GM18861 (cell line): Measurements from ENCODE around the gene SUSD1.
"Not testable (repeated sequence)": the region's sequence is repeated elsewhere in the genome, so short reads cannot be mapped to it uniquely, and the experiment has no call there.

ENCODE experiments used
- ATAC-seq: cut with Tn5 transposase; IDR thresholded peaks from one replicate; pipeline ENCODE4 v1.9.1; 2021; ENCODE audit not compliant: unreplicated experiment

SUSD1 gene

DNA sequence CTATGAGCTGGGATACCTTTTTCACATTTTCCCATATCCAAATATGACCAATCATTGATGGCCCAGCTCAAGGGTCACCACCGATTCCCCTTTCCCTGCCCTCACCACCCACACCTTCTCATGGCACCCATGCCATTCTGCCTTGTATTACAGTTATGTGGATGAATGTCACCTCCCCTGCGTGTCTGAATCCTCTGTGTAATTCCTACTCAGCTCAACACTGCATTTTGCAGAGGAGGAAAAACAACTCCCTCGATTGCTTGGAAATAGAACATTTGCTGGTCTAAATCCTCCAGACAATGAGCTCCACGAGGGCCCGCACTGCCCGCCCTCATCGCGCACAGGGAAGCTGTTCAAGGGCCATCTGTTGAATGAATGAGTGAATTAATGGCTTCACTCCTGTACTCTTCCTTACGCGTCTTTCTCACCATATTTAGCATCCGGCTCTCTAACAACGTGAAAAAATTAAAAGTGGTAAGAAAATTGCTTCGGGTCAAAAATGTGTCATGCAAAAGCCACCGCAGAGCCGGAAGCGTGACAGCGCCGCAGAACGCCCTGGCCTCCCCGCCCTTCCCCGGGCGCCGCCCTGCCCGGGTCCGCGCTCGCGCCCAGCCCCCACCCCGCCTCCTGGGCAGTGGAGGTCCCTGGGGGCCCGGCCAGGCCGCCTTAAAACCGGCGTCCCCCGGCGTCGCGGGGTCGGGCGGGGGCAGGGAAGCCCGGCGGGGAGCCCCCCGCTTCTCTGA lies 704 bp downstream of the SUSD1 start:
- peak; percentile 73 for ATAC-seq

DNA sequence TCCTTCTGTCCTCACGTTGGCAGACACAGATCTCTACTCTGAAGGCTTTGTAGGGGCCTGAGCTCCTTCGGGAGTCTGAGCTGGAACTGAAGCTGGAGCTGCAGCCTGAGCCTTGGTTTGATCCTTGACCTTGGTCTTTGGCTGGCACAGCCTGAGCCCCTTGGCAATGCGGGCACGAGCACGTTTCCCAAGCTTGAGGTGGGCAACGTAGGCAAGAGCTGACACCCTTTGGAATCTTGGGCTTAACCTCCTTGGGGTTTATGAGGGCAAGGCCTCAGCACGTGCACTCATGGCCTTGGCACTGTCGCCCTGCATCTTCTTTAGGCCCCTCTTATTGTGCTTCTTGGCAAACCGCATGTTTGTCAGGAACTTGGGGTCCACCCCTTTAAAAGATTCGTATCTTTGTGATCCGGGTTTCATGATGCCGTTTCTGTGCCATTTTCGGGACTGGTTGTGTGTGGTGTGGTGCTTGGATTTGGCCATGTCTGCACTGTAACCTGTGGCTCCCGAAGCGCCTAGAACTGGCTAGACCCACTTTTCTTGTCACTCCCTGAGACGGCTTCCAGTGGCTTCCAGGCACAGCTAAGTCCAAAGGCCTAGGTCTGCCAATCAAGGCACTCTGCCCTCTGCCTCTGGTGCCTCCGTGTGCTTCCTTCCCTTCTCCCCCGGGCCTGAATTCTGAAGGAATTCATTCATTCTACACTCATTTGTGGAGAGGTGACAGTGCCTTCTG lies 1.4 kb downstream of the SUSD1 start:
- ATAC-seq: no peak

DNA sequence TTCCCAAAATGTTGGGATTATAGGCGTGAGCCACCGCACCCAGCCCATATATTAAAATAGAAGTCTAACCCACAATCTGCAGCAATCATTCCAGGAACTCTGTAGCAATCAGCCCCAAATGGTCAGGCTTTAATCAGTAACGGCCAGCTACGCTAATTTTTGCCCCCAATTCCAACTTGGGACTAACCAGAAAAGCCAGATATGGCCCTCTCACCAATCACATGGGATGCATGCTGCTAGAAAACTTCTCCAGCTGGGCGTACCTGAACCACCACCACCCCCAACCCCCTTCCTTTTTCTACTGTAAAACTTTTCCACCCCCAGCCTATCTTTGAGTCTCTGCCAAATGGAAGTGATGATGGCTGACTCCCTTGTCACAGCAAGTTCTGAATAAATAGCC lies 4.1 kb downstream of the SUSD1 start:
- no peak for ATAC-seq

DNA sequence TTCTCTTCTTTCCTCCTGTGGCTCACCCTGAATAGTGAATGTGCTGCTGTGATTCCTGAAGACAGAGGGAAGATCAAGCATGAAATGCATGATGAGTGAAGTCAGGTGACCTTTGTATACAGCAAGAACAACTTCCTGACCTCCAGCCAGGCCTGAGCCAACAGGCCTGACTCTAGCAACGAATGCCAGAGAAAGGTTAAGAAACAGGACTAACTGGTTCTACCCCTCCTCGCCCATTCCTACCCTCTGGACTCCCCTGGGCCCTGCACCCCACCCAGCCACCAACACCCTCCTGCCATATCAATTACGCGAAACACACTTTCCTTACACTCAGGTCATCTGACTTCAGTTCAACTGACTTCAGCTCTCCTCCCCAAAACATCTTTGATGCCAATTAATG lies 4.9 kb downstream of the SUSD1 start:
- ATAC-seq: no peak

DNA sequence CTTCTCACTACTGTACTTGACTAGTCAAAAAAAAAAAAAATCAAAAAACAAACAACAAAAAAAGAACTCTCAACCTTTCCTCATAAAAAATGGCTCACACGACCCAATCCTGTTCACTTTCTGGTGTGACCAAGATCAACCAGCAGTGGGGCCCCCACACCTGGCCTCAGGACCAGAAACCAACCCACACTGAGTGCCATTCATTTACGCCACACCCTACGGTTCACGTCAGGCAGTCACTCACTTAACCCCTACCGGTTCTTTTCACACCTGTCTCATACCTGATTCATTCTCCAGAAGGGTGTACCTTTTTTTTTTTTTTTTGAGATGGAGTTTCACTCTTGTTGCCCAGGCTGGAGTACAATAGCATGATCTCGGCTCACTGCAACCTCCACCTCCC lies 5.7 kb downstream of the SUSD1 start:
- ATAC-seq: no peak

DNA sequence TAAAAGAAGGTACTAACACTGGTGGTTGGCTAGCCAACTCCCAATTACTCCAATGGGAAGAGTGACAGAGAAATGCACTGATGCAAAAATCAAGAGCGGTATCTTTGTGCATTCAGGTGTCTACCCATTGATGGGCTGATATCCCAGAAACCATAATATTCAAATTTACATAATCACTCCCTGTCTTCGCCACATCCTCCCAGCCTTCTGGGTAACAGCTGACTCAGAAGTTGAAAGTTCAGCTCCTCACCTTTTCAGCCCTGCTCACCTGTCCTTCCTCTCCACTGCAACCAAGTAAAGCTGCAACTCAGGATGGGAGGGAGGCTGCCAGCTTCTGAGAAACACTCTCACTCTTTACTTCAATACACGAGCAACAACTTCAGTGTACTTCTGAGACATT lies 6.9 kb downstream of the SUSD1 start:
- no peak for ATAC-seq

DNA sequence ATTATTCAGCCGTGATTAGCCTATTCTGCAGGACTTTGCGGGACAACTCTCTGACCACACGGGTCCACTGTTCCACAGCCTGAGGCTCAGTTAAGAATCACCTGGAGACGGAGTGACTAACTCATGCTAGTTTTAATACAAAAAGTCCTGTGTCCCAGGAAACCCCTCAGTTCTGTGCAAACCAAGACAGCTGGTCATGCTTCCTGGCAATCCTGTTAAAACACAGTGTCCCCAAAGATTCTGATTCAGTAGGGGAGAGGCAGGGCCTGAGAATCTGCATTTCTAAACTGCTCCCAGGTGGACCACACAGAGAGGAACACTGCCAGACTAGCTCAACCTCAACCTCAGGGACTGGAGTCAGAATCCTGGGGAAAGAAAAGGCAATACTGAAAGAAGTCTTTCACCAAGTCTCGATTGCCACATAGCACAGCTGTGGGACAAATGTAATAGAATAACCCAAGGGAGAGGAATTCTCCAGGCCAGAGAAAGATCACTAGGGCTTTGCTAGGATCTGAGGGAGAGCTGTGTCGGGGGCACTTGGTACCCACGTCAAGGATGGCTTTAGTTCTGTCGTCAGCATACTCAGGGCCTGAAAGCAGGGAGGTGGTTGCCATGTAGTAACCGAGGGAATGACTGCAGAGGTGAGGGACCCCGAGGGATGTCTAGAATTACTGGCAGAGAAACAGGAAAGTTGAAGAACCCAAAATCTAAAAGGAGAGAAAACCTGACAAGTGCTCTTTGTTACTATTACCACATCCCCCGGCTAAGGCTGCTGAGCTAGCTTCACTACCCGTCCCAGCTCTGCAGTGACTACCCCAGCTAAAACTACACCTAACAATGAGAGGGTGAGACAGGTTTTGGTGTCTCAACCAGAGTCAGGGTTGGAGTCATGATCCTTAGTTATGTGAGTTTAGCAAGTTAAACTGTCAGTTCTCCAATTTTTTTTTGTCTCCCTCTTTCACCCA lies 8.6 kb downstream of the SUSD1 start:
- ATAC-seq: no peak

DNA sequence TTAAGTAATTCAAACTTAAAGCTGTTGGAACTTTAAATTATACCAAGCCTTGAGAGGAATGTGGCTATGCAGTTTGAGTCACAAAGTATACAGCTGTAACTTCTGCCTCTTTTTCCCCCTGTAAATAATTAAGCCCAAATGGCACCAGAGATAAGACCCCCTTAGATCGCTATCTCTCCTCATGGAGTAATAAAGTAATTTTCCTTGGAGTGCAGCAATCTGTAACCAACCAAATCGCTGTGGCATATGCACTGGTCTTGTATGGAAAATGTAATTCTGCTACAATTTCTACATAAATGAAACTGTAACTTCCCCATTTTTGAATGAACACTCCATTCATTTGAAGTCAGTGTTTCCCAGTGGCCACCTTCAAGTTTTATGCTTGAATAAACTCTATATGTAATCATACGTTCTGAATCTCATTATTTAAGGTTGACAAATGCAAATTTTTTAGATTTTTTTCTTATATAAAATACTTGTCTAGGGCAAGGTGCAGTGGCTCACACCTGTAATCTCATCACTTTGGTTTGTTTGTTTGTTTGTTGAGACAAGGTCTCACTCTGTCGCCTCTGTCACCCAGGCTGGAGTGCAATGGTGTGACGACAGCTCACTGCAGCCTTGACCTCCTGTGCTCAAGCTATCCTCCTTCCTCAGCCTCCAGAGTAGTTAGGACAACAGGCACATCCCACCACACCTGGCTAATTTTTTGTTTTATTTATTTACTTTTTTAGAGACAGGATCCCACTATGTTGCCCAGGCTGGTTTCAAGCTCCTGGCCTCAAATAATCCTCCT lies 12.3 kb downstream of the SUSD1 start:
- ATAC-seq: no peak

DNA sequence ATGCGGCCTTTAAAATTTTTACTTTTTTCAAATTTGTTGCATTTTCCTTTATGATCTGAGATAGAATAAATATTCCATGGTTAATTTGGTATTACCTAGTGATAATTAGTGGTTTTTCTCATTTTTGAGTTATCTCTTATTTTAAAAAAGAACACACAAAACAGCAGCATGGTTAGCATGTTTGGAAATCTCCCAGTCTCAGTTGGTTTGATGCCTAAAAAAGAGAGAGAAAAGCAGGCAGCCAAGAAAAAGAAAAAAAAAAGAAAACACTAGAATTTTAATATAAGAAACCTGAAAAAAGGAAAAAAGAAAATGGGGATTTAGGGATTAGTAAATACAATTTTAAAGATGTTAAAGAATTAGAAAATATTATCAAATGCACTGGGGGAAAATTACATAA lies 15.3 kb downstream of the SUSD1 start:
- ATAC-seq: no peak

DNA sequence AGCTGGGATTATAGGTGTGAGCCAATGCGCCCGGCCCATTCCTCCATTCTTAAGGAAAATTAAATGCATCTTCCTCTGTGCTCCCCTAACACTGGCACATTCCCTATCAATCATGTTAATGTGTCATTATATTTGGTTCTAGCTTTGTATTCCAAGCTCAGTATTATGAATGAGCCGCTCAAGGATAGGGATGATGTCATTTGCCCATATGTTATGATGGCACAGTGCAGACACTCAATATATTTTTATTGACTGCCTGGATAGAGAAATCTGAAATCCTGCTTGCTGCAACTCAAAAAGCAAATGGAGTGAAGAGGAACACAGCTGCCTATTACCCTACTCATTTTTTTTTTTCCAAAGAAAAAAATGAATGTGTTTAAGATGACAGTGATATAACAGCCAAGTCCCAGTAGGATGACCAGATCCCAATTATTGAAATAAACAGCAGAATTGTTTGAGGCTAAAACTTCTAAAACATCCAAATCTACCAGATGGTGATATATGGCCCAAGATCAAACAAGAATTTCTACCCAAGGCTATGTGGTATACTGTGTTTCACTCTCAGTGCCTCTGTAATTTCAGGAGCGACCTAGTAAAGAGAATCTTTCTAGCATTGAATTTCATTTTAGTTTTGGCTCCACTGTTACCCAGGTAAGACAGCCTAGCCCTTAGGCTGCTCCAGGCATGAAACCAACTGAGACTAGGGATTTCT lies 16.3 kb downstream of the SUSD1 start:
- no peak for ATAC-seq

DNA sequence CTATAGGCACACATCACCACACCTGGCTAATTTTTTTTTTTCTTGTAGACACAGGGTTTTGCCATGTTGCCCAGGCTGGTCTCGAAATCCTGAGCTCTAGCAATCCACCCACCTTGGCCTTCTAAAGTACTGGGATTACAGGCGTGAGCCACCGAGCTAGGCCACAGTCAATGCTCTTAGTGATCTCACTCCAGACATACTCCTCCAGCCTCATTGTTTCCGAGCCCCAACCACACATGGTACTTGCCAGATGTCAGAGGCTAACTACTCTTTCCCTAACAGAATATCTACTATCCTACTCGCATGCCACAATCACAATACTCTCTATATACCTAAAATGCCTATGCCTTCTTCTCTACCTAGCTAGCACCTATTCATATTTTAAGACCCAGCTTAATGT lies 17.1 kb downstream of the SUSD1 start:
- ATAC-seq: no peak

DNA sequence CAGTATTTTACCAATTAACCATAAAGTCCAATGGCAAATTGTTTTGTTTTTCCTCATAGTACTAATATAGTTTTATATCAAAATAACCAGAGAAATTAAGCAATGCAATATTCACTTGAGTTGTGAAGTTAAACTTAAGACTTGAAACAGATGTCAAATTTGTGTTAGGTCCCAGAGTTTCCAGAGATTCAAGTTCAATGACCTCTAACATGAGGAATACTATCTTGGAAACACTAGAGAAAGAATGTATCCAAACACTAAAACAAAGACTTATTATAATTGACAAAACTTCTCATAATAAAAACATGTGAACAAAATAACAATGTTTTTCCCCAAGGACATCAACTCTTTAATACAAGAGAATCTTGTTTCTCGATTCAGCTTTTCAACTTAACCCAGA lies 18.0 kb downstream of the SUSD1 start:
- no peak for ATAC-seq

DNA sequence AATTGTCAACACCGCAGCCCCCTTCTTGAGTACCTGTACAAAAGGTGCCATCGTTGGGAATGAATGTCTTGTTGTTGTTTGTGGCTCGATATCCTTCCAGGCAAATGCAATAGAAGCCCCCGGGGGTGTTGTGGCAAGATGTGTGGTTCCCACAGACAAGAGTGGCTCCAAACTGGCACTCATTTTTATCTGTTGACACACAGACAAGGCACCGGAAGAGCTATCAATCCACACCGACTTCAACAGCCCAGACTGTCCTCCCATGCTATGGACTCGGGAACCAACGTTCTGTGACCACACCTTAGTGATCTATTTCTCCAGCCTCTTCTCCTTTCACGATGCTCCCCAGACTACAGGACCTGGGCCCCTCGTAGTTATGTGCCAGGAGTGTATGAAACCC lies 25.9 kb downstream of the SUSD1 start:
- no peak for ATAC-seq

DNA sequence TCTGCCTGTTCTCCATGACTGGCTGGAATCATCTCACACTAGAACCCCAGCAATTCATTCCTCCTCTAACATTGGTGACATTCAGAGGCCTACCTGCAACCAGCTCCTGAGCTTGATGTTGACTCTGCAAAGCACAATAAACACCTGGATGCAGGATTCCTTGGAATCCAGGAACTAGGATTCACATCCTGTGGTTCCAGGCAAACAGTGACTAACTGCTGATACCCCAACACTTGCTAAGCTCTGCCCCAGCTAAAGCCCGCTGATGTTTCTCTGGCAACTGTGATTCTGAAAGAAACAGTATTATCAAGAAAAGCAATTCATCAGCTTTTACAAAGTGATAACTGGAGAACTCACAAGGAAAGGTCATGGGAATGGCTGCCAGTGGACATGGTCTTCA lies 29.2 kb downstream of the SUSD1 start:
- no peak for ATAC-seq

DNA sequence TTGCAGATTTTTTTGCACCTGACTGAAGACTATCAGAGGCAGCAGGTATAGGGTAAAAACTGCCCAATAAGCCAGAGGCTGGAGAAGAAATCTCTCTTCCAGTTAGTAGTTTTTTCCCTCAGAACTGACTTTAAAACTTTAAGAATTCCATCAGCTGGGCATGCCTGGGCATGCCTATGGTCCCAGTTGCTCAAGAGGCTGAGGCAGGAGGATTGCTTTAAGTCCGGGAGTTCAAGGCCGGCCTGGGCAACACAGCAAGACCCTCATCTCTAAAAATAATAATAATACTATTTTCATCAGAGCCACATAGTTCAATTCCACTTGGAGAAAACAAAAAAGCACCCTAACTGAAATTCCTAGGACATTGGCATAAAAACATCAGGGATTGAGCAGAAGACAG lies 30.3 kb downstream of the SUSD1 start:
- ATAC-seq: no peak

DNA sequence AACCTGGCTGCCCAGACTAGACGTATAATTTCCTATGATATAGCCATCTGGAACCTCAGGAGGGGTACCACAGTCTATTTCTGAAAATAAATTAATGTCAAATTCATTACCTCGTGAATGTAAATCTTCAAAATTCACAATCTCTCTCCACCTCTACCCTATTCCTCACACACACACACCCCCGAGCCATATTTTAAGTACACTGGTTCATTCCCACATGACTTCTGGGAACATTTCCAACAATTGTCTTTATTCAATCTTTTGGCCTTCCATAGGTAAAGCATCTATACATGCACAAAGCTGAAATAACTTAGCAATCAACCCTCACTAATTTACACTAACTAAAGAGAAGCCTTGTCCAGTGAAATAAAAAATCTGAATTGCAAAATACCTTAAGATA lies 32.7 kb downstream of the SUSD1 start:
- no peak for ATAC-seq

DNA sequence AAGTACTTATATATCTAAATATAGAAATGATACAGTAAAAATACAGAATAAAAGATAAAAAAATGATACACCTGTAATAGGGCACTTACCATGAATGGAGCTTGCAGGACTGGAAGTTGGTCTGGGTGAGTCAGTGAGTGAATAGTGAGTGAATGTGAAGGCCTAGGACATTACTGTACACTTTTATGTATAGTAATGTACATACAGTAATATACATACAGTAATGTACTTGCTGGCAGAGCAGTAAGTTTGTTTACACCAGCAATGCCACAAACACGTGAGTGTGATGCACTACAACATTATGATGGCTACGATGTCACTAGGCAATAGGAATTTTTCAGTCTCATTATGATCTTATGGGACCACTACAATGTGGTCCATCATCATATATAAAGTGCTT lies 34.2 kb downstream of the SUSD1 start:
- peak; percentile 10 for ATAC-seq

DNA sequence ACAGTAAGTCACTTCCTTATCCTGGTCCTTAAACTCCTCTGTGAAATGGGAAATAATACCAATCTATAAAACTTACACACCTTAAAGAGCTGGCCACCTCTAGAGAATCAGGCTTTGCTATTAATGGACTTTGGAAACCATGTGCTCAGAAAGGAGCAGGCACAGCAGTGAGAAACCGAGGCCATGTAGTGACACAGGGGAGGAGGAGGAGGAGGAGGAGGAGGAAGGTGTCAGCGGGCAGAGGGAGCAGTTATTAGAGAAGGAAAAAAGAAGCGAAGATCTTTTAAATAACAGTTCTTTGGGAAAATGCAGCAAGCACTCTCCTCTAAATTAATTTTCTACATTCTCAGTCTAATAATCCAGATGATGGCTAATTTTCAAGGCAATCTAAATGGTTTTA lies 38.0 kb downstream of the SUSD1 start:
- ATAC-seq: no peak

DNA sequence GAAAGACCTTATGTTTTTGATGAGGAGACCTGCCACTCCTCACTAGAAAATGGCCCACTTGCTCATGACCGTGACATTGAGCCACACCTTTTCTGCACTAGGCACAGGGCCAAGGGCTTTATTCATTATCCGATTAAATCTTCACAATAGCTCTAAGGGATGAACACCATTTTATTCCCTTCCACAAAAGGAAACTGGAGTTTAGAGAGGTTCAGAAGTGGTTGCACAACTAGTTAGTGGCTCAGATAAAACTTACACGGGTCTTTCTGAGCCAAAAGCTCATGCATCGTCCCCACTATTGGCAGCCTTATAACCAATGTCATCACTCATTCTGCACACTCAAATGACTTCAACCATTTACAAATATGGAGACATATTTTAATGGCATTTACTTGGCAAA lies 39.4 kb downstream of the SUSD1 start:
- ATAC-seq: no peak

DNA sequence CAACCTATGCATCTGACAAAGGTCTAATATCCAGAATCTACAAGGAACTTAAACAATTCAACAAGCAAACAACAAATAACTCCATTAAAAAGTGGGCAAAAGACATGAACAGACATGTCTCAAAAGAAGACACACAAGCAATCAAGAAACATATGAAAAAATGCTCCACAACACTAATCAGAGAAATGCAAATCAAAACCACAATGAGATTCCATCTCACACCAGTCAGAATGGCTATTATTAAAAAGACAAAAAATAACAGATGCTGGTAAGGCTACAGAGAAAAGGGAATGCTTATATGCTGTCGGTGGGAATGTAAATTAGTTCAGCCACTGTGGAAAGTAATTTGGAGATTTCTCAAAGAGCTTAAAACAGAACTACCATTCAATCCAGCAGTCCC lies 41.3 kb downstream of the SUSD1 start:
- not testable (repeated sequence) for ATAC-seq
